ENCODE measurements around the gene LCLAT1. TPM values are rescaled to one million over a fixed set of nuclear protein-coding genes. Genes with fewer than 3 reads are reported as not detected.
A peak's percentile ranks its signal among the peaks of the same experiment; 100 is the strongest.

LCLAT1 gene
- polyA plus RNA-seq, 4 donors, result 1.6 to 18.3 (median 7.1) TPM

GRCh38 chr2:30569946-30570345, 122.9 kb downstream of the LCLAT1 start:
- H3K4me1 ChIP-seq (ENCODE audit: control insufficient read depth in 3 of 3, insufficient read depth in 2 of 3, low read depth in 1 of 3, low read length in 2 of 3), result no peaks in the 10 kb centered on the region
- no peak overlapping the region for H3K27ac ChIP-seq (ENCODE audit: low read depth in 1 of 3, low read length in 2 of 3)
- H3K36me3 ChIP-seq (ENCODE audit: control insufficient read depth in 3 of 3, insufficient read depth in 2 of 3, low read depth in 1 of 3, low read length in 3 of 3), result peaks cover 0 to 4% (median 2%) of the 10 kb centered on the region in 3 donors
- no peaks in the 10 kb centered on the region for H3K27me3 ChIP-seq (ENCODE audit: control insufficient read depth in 3 of 3, insufficient read depth in 3 of 3, low read length in 3 of 3)
- H3K4me3 ChIP-seq (ENCODE audit: low read depth in 1 of 3, low read length in 3 of 3), result no peak overlapping the region
- H3K9me3 ChIP-seq (ENCODE audit: control insufficient read depth in 2 of 2, insufficient read depth in 1 of 2, low read depth in 1 of 2, low read length in 1 of 2), result no peaks in the 10 kb centered on the region
- DNase-seq, result no peak
- no peak for FAIRE-seq

DNA sequence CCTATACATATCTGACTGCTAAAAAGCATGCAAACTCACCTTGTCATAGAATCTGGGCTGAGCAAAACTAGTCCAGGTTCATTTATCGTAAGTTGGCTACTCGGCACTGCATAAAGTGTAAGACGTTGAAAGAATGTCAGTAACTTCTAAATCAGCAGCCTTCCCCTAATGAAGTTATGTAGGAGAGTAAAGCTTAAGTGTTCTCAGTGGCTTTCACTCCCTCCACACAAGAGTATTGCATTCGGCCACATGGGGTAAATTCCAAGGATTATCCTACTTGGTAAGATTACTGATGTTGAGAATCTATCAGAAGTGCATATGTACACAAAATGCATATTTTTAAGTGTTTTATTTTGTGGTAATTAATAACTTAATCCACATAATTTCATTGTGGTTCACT, 130.1 kb downstream of the LCLAT1 start:
- no peak overlapping the region for H3K4me3 ChIP-seq (ENCODE audit: low read depth in 1 of 3, low read length in 3 of 3)
- H3K27ac ChIP-seq (ENCODE audit: low read depth in 1 of 3, low read length in 2 of 3), result no peak overlapping the region
- H3K9me3 ChIP-seq (ENCODE audit: control insufficient read depth in 2 of 2, insufficient read depth in 1 of 2, low read depth in 1 of 2, low read length in 1 of 2), result no peaks in the 10 kb centered on the region
- FAIRE-seq (no peak), DNase-seq (no peak)
- H3K27me3 ChIP-seq (ENCODE audit: control insufficient read depth in 3 of 3, insufficient read depth in 3 of 3, low read length in 3 of 3), result no peaks in the 10 kb centered on the region
- no peaks in the 10 kb centered on the region for H3K4me1 ChIP-seq (ENCODE audit: control insufficient read depth in 3 of 3, insufficient read depth in 2 of 3, low read depth in 1 of 3, low read length in 2 of 3)
- H3K36me3 ChIP-seq (ENCODE audit: control insufficient read depth in 3 of 3, insufficient read depth in 2 of 3, low read depth in 1 of 3, low read length in 3 of 3), result no peaks in the 10 kb centered on the region
- WGBS, 3 donors, result 92 to 97% (median 95%) methylated on average over 4 of the region's 4 CpGs

DNA sequence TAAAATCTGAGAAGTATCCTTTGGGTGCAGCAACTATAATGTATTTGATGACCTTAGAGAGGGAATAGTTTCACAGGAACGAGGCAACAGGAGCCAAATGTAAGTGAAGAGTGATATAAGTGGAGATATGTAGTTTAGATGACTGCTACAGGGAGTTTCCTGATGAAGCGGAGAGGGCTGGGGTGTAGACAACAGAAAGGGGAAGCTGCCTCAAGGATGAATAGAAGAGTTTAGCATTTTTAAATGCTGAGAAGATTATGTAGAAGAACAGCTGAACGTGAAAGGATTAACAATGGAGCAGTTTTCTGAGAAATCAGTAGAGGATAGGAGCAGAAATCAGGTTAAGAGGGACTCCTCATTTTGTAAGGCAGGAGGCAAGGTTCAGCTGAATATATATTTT, 133.3 kb downstream of the LCLAT1 start:
- Histone ChIP-seq H3K4me3 (ENCODE audit: low read depth in 1 of 3, low read length in 3 of 3) (no peak overlapping the region), H3K4me1 (ENCODE audit: control insufficient read depth in 3 of 3, insufficient read depth in 2 of 3, low read depth in 1 of 3, low read length in 2 of 3) (no peaks in the 10 kb centered on the region), H3K36me3 (ENCODE audit: control insufficient read depth in 3 of 3, insufficient read depth in 2 of 3, low read depth in 1 of 3, low read length in 3 of 3) (peaks cover 0 to 4% (median 0%) of the 10 kb centered on the region in 3 donors), H3K9me3 (ENCODE audit: control insufficient read depth in 2 of 2, insufficient read depth in 1 of 2, low read depth in 1 of 2, low read length in 1 of 2) (no peaks in the 10 kb centered on the region), H3K27ac (ENCODE audit: low read depth in 1 of 3, low read length in 2 of 3) (no peak overlapping the region), H3K27me3 (ENCODE audit: control insufficient read depth in 3 of 3, insufficient read depth in 3 of 3, low read length in 3 of 3) (no peaks in the 10 kb centered on the region)
- FAIRE-seq (no peak), DNase-seq (no peak)
- 76 to 90% (median 86%) methylated on average over 3 of the region's 3 CpGs for WGBS, 3 donors

DNA sequence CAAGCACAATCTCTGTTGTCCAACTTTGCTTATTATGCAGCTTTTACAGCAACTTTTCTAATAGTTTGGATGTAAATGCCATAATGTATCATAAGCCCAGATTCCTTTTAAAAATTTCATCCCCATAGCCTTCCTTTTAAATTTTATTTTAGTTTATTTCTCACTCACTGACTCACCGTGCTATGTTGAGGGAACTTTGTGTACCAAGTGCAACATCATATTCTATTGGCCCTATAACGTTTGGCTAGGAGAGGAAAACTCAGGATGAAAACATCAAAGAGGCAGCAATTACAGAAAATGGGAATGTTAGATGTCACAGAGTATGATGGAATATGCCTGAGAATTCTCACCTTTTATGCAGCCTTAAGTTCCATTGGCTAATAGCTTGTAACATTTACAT, 135.5 kb downstream of the LCLAT1 start:
- FAIRE-seq (no peak), DNase-seq (no peak)
- Histone ChIP-seq H3K27me3 (ENCODE audit: control insufficient read depth in 3 of 3, insufficient read depth in 3 of 3, low read length in 3 of 3) (no peaks in the 10 kb centered on the region), H3K36me3 (ENCODE audit: control insufficient read depth in 3 of 3, insufficient read depth in 2 of 3, low read depth in 1 of 3, low read length in 3 of 3) (peaks cover 0 to 4% (median 0%) of the 10 kb centered on the region in 3 donors), H3K4me1 (ENCODE audit: control insufficient read depth in 3 of 3, insufficient read depth in 2 of 3, low read depth in 1 of 3, low read length in 2 of 3) (no peaks in the 10 kb centered on the region), H3K27ac (ENCODE audit: low read depth in 1 of 3, low read length in 2 of 3) (no peak overlapping the region), H3K9me3 (ENCODE audit: control insufficient read depth in 2 of 2, insufficient read depth in 1 of 2, low read depth in 1 of 2, low read length in 1 of 2) (no peaks in the 10 kb centered on the region), H3K4me3 (ENCODE audit: low read depth in 1 of 3, low read length in 3 of 3) (no peak overlapping the region)
- 77 to 89% (median 82%) methylated on average over 2 of the region's 2 CpGs for WGBS, 3 donors

DNA sequence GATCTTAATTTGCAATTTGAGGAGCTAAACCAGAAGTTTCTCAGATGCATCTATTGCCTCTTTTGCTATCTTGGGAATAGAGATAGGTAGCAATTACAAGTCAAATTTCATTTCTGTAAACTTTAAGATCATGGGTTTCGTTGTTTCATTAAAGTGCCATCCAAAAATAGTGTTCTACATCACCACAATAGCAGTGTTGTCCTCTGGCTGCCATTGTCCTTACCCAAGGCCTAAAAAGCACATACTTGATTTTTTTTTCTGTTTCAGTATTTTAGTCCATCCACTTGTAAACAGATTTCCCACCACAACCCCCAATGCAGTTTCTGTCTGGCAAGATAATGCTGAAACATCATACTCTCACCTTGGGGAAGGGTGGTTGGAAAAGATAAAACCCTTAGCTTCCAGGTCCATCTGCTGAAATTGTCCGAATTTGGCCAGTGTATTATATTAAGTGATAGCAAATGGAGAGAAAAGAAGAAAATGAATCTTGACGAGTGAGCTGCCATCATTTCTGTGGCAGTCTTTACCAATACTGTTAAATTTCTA, 136.2 kb downstream of the LCLAT1 start:
- 94 to 95% (median 95%) methylated on average over 3 of the region's 3 CpGs for WGBS, 3 donors
- Histone ChIP-seq H3K4me3 (ENCODE audit: low read depth in 1 of 3, low read length in 3 of 3) (no peak overlapping the region), H3K36me3 (ENCODE audit: control insufficient read depth in 3 of 3, insufficient read depth in 2 of 3, low read depth in 1 of 3, low read length in 3 of 3) (peaks cover 0 to 4% (median 0%) of the 10 kb centered on the region in 3 donors), H3K27me3 (ENCODE audit: control insufficient read depth in 3 of 3, insufficient read depth in 3 of 3, low read length in 3 of 3) (no peaks in the 10 kb centered on the region), H3K9me3 (ENCODE audit: control insufficient read depth in 2 of 2, insufficient read depth in 1 of 2, low read depth in 1 of 2, low read length in 1 of 2) (no peaks in the 10 kb centered on the region), H3K4me1 (ENCODE audit: control insufficient read depth in 3 of 3, insufficient read depth in 2 of 3, low read depth in 1 of 3, low read length in 2 of 3) (no peaks in the 10 kb centered on the region), H3K27ac (ENCODE audit: low read depth in 1 of 3, low read length in 2 of 3) (no peak overlapping the region)
- FAIRE-seq, result no peak
- DNase-seq, result no peak

DNA sequence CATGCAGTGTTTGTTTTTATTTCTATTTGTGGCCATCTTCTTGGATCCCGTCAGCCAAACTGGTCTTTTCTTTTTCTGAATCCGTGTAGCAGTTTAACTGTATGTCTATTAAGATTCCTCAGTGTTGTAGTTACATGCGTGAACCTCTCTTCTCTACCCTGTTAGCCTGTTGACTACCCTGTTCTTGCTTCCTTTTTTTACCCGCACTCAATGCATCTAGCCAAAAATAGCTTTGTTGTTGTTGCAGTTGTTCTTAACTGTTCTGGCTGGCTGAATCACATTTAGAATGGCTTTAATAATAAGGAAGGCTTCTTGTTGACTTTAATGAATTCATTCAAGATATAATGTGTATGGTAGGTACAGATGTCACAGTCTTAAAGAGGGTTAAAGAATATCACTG, 137.1 kb downstream of the LCLAT1 start:
- Histone ChIP-seq H3K27me3 (ENCODE audit: control insufficient read depth in 3 of 3, insufficient read depth in 3 of 3, low read length in 3 of 3) (no peaks in the 10 kb centered on the region), H3K4me1 (ENCODE audit: control insufficient read depth in 3 of 3, insufficient read depth in 2 of 3, low read depth in 1 of 3, low read length in 2 of 3) (no peaks in the 10 kb centered on the region), H3K36me3 (ENCODE audit: control insufficient read depth in 3 of 3, insufficient read depth in 2 of 3, low read depth in 1 of 3, low read length in 3 of 3) (peaks cover 0 to 4% (median 3%) of the 10 kb centered on the region in 3 donors), H3K9me3 (ENCODE audit: control insufficient read depth in 2 of 2, insufficient read depth in 1 of 2, low read depth in 1 of 2, low read length in 1 of 2) (no peaks in the 10 kb centered on the region), H3K4me3 (ENCODE audit: low read depth in 1 of 3, low read length in 3 of 3) (no peak overlapping the region), H3K27ac (ENCODE audit: low read depth in 1 of 3, low read length in 2 of 3) (no peak overlapping the region)
- no peak for DNase-seq
- WGBS, 3 donors, result 72 to 90% (median 79%) methylated on average over 4 of the region's 4 CpGs
- FAIRE-seq, result no peak

- Histone ChIP-seq H3K9me3 (ENCODE audit: control insufficient read depth in 2 of 2, insufficient read depth in 1 of 2, low read depth in 1 of 2, low read length in 1 of 2) (no peaks in the 10 kb centered on the region), H3K4me3 (ENCODE audit: low read depth in 1 of 3, low read length in 3 of 3) (no peak overlapping the region), H3K27ac (ENCODE audit: low read depth in 1 of 3, low read length in 2 of 3) (no peak overlapping the region), H3K4me1 (ENCODE audit: control insufficient read depth in 3 of 3, insufficient read depth in 2 of 3, low read depth in 1 of 3, low read length in 2 of 3) (no peaks in the 10 kb centered on the region), H3K27me3 (ENCODE audit: control insufficient read depth in 3 of 3, insufficient read depth in 3 of 3, low read length in 3 of 3) (no peaks in the 10 kb centered on the region), H3K36me3 (ENCODE audit: control insufficient read depth in 3 of 3, insufficient read depth in 2 of 3, low read depth in 1 of 3, low read length in 3 of 3) (peaks cover 0 to 3% (median 1%) of the 10 kb centered on the region in 3 donors)
- no peak for DNase-seq
- FAIRE-seq, result no peak
Measured at GRCh38 chr2:30588994-30589393, 141.9 kb downstream of the LCLAT1 start.

- no peak for FAIRE-seq
- Histone ChIP-seq H3K4me3 (ENCODE audit: low read depth in 1 of 3, low read length in 3 of 3) (no peak overlapping the region), H3K27ac (ENCODE audit: low read depth in 1 of 3, low read length in 2 of 3) (no peak overlapping the region), H3K36me3 (ENCODE audit: control insufficient read depth in 3 of 3, insufficient read depth in 2 of 3, low read depth in 1 of 3, low read length in 3 of 3) (peaks cover 0 to 3% (median 0%) of the 10 kb centered on the region in 3 donors), H3K9me3 (ENCODE audit: control insufficient read depth in 2 of 2, insufficient read depth in 1 of 2, low read depth in 1 of 2, low read length in 1 of 2) (no peaks in the 10 kb centered on the region), H3K4me1 (ENCODE audit: control insufficient read depth in 3 of 3, insufficient read depth in 2 of 3, low read depth in 1 of 3, low read length in 2 of 3) (no peaks in the 10 kb centered on the region), H3K27me3 (ENCODE audit: control insufficient read depth in 3 of 3, insufficient read depth in 3 of 3, low read length in 3 of 3) (no peaks in the 10 kb centered on the region)
- 89 to 94% (median 91%) methylated on average over 1 of the region's 1 CpG for WGBS, 3 donors
- DNase-seq, result no peak
Measured at GRCh38 chr2:30590407-30590806, 143.4 kb downstream of the LCLAT1 start.

GRCh38 chr2:30591186-30591585, 144.1 kb downstream of the LCLAT1 start:
- 94 to 100% (median 100%) methylated on average over 2 of the region's 2 CpGs for WGBS, 3 donors
- Histone ChIP-seq H3K27ac (ENCODE audit: low read depth in 1 of 3, low read length in 2 of 3) (no peak overlapping the region), H3K9me3 (ENCODE audit: control insufficient read depth in 2 of 2, insufficient read depth in 1 of 2, low read depth in 1 of 2, low read length in 1 of 2) (no peaks in the 10 kb centered on the region), H3K27me3 (ENCODE audit: control insufficient read depth in 3 of 3, insufficient read depth in 3 of 3, low read length in 3 of 3) (no peaks in the 10 kb centered on the region), H3K4me3 (ENCODE audit: low read depth in 1 of 3, low read length in 3 of 3) (no peak overlapping the region), H3K4me1 (ENCODE audit: control insufficient read depth in 3 of 3, insufficient read depth in 2 of 3, low read depth in 1 of 3, low read length in 2 of 3) (no peaks in the 10 kb centered on the region), H3K36me3 (ENCODE audit: control insufficient read depth in 3 of 3, insufficient read depth in 2 of 3, low read depth in 1 of 3, low read length in 3 of 3) (peaks cover 0 to 3% (median 0%) of the 10 kb centered on the region in 3 donors)
- peak; percentile 41 for FAIRE-seq
- no peak for DNase-seq
